ENCODE measurements around the gene OBSCN. TPM values are rescaled to one million over a fixed set of nuclear protein-coding genes. Genes with fewer than 3 reads are reported as not detected.

OBSCN gene
- total RNA-seq, 2 donors from 2014 or later, result 159 to 317 TPM

GRCh38 chr1:228313536-228314277, 105.9 kb downstream of the OBSCN start:
- Histone ChIP-seq H3K4me3 (no peak overlapping the region), H3K4me1 (peaks cover 0 to 10% of the 10 kb centered on the region in 2 donors), H3K9me3 (peaks cover 0 to 10% of the 10 kb centered on the region in 2 donors), H3K27ac (peak overlapping the region in 1 of 2 donors; percentile 78), H3K27me3 (no peaks in the 10 kb centered on the region), H3K36me3 (peaks cover 64% of the 10 kb centered on the region)
- DNase-seq (ENCODE audit: low spot score), result no peak
- no peak for TF ChIP-seq CTCF (IDR thresholded peaks at IDR 0.05)

GRCh38 chr1:228314315-228314657, 106.4 kb downstream of the OBSCN start:
- Histone ChIP-seq H3K4me1 (peaks cover 0 to 10% of the 10 kb centered on the region in 2 donors), H3K27ac (peak overlapping the region in 1 of 2 donors; percentile 78), H3K4me3 (no peak overlapping the region), H3K27me3 (no peaks in the 10 kb centered on the region), H3K36me3 (peaks cover 63% of the 10 kb centered on the region), H3K9me3 (peaks cover 0 to 10% of the 10 kb centered on the region in 2 donors)
- DNase-seq (ENCODE audit: low spot score), result no peak
- TF ChIP-seq CTCF (IDR thresholded peaks at IDR 0.05), result no peak

DNA sequence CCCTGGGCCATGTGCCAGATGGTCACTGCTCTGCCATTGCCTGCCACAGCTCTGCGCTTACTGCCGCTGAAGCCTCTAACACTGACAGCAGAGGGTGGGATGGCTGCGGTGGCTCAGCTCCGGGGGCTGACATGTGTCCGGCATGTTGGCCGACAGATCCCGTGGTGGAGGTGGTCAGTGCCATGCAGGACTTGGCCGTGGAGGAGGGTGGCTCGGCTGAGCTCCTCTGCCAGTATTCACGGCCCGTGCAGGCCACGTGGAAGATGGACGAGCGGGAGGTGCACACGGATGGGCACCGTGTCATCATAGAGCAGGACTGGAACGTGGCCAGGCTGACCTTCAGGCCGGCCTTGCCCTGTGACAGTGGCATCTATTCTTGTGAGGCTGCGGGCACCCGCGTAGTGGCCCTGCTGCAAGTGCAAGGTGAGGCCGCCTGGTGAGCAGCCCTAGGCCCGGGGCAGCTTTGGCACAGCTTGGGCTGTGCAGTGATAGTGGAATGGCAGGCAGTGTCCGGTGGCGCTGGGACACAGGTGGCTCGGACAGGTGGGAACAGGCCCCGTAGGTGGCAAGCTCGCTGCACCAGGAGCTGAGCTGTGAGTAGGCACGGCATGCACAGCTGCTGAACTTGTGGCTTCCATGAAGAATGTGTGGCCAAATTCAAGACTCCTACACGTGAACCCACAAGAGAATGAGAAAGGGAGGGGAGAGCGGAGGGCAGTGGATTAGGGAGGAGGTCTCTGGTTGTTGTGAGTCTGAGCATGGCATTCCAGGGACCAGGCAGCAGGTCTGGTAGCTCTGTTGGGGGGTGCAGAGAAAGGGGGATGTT, 107.0 kb downstream of the OBSCN start:
- Histone ChIP-seq H3K27me3 (no peaks in the 10 kb centered on the region), H3K9me3 (peaks cover 0 to 10% of the 10 kb centered on the region in 2 donors), H3K4me3 (no peak overlapping the region), H3K36me3 (peaks cover 66% of the 10 kb centered on the region), H3K27ac (peak overlapping the region in 1 of 2 donors; percentile 78), H3K4me1 (peaks cover 0 to 10% of the 10 kb centered on the region in 2 donors)
- no peak for TF ChIP-seq CTCF (IDR thresholded peaks at IDR 0.05)
- no peak for DNase-seq (ENCODE audit: low spot score)

GRCh38 chr1:228315484-228315944, 107.7 kb downstream of the OBSCN start:
- Histone ChIP-seq H3K27me3 (no peaks in the 10 kb centered on the region), H3K4me1 (peaks cover 0 to 10% of the 10 kb centered on the region in 2 donors), H3K36me3 (peaks cover 67% of the 10 kb centered on the region), H3K27ac (peak overlapping the region in 1 of 2 donors; percentile 78), H3K9me3 (peaks cover 0 to 10% of the 10 kb centered on the region in 2 donors), H3K4me3 (no peak overlapping the region)
- no peak for DNase-seq (ENCODE audit: low spot score)
- no peak for TF ChIP-seq CTCF (IDR thresholded peaks at IDR 0.05)

DNA sequence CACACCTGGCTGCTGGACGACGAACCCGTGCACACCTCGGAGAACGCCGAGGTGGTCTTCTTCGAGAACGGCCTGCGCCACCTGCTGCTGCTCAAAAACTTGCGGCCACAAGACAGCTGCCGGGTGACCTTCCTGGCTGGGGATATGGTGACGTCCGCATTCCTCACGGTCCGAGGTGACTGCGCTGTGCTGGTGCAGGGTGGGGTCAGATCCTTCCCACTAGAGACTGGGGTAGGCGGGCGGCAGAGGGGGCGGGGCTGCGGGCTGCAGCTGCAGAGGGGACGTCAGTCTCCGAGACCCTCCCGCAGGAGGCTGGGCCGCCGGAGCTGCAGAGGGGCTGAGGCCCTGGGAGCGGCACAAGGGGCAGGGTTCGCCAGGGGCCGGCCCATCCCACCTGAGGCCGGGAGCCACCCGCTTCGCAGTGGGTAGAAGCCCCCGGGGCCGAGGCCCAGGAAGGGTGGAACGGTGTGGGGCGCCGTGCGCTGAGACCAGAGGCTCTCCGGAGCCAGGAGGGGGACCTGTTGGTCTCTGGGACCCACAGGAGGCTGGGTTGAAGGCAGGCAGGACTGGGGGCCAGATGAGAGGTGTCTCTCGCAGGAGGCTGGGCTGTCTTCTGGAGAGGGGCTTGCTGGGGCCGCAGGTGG, 108.2 kb downstream of the OBSCN start:
- Histone ChIP-seq H3K36me3 (peaks cover 70% of the 10 kb centered on the region), H3K27me3 (no peaks in the 10 kb centered on the region), H3K27ac (peak overlapping the region in 1 of 2 donors; percentile 78), H3K9me3 (peaks cover 0 to 10% of the 10 kb centered on the region in 2 donors), H3K4me1 (peaks cover 0 to 10% of the 10 kb centered on the region in 2 donors), H3K4me3 (no peak overlapping the region)
- DNase-seq (ENCODE audit: low spot score), result no peak
- no peak for TF ChIP-seq CTCF (IDR thresholded peaks at IDR 0.05)
